Fibroblast of lung (primary cell): Measurements from ENCODE around the gene CTAGE4.

Experiments
- EZH2 ChIP-seq: IDR thresholded peaks from 2 replicates; pipeline ENCODE4 v1.5.1; 2012; ENCODE audit warnings: low read length, control low read depth, mild to moderate bottlenecking; ENCODE audit errors: missing control alignments
- TF ChIP-seq, protein P1 (sequence below), 2 donors: IDR thresholded peaks in 1 of 2; conservative IDR thresholded peaks in 1 of 2; 1 replicate in 1 of 2; 2 replicates in 1 of 2; pipeline ENCODE4 v1.5.1; 2011 to 2012; ENCODE audit warnings: low read length in 2 of 2, control low read depth in 1 of 2, inconsistent platforms in 1 of 2, low read depth in 1 of 2, mild to moderate bottlenecking in 1 of 2

DNA sequence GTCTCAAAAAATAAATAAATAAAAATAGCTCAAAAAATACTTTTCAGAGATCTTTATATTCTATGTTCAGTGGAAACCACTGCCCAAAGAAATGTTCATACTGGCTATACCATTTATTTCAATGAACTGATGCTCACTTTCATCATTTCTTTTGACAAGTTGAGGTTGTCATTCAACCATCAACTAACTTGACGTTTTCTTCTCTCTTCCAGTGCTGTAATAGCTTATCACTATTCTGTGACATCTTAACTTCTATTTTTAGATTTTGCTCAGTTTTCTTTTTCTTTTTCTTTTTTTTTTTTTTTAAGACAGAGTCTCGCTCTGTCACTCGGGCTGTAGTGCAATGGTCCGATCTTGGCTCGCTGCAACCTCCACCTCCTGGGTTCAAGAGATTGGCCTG is 8.7 kb upstream of the CTAGE4 start:
- TF ChIP-seq, protein P1, sequence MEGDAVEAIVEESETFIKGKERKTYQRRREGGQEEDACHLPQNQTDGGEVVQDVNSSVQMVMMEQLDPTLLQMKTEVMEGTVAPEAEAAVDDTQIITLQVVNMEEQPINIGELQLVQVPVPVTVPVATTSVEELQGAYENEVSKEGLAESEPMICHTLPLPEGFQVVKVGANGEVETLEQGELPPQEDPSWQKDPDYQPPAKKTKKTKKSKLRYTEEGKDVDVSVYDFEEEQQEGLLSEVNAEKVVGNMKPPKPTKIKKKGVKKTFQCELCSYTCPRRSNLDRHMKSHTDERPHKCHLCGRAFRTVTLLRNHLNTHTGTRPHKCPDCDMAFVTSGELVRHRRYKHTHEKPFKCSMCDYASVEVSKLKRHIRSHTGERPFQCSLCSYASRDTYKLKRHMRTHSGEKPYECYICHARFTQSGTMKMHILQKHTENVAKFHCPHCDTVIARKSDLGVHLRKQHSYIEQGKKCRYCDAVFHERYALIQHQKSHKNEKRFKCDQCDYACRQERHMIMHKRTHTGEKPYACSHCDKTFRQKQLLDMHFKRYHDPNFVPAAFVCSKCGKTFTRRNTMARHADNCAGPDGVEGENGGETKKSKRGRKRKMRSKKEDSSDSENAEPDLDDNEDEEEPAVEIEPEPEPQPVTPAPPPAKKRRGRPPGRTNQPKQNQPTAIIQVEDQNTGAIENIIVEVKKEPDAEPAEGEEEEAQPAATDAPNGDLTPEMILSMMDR (conservative IDR thresholded peaks at IDR 0.05 in 1 of 2, IDR thresholded peaks at IDR 0.05 in 1 of 2; ENCODE audit: low read depth in 1 of 2, low read length in 2 of 2), result no peak
- no peak for TF ChIP-seq EZH2
